Liver (tissue), 9 donors: ENCODE data around the gene SCUBE3. TPM values are rescaled to one million over a fixed set of nuclear protein-coding genes. Genes with fewer than 3 reads are reported as not detected.

ENCODE experiments used
- DNase-seq: peaks from one replicate; pipeline ENCODE4 v3.0.0-alpha.2; 2017; ENCODE audit warnings: low spot score
- H3K27ac ChIP-seq, 2 donors: one replicate each; pipeline ENCODE4 v1.7.0; 2013; ENCODE audit warnings: inconsistent platforms in 2 of 2, low read length in 2 of 2, control low read depth in 1 of 2, low read depth in 1 of 2, mild to moderate bottlenecking in 1 of 2
- H3K27me3 ChIP-seq, 4 donors: one replicate each; pipeline versions ENCODE4 v1.6.1 to v1.7.0; 2013; ENCODE audit warnings: low read length in 3 of 4, inconsistent platforms in 1 of 4, mild to moderate bottlenecking in 1 of 4, moderate library complexity in 1 of 4; ENCODE audit not compliant: control insufficient read depth in 4 of 4, insufficient read depth in 4 of 4
- H3K36me3 ChIP-seq, 4 donors: one replicate each; pipeline versions ENCODE4 v1.6.1 to v1.7.0; 2013; ENCODE audit warnings: low read length in 3 of 4, mild to moderate bottlenecking in 3 of 4, low read depth in 1 of 4, moderate library complexity in 1 of 4; ENCODE audit not compliant: control insufficient read depth in 4 of 4, insufficient read depth in 3 of 4
- H3K4me1 ChIP-seq, 4 donors: one replicate each; pipeline versions ENCODE4 v1.6.1 to v1.7.0; 2013; ENCODE audit warnings: low read length in 3 of 4, mild to moderate bottlenecking in 3 of 4, moderate library complexity in 1 of 4; ENCODE audit not compliant: control insufficient read depth in 4 of 4, insufficient read depth in 4 of 4
- H3K4me3 ChIP-seq, 3 donors: one replicate each; pipeline versions ENCODE4 v1.6.1 to v1.7.0; 2013; ENCODE audit warnings: low read length in 3 of 3, control low read depth in 1 of 3, low read depth in 1 of 3, mild to moderate bottlenecking in 1 of 3
- H3K9ac ChIP-seq, 2 donors: one replicate each; pipeline ENCODE4 v1.7.0; 2013; ENCODE audit warnings: low read length in 2 of 2, mild to moderate bottlenecking in 2 of 2, moderate library complexity in 2 of 2, control low read depth in 1 of 2, low read depth in 1 of 2
- H3K9me3 ChIP-seq, 4 donors: one replicate each; pipeline versions ENCODE4 v1.6.1 to v1.7.0; 2013; ENCODE audit warnings: low read length in 3 of 4; ENCODE audit not compliant: control insufficient read depth in 4 of 4
- EGR1 ChIP-seq, 2 donors: IDR thresholded peaks; 2 replicates each; pipeline ENCODE4 v1.6.1; 2016 to 2018; ENCODE audit warnings: antibody characterized with exemption in 2 of 2, low read depth in 2 of 2
- FOXA1 ChIP-seq: IDR thresholded peaks from 2 replicates; pipeline ENCODE4 v1.6.1; 2016; ENCODE audit warnings: antibody characterized with exemption
- FOXA2 ChIP-seq: IDR thresholded peaks from 2 replicates; pipeline ENCODE4 v1.6.1; 2016; ENCODE audit warnings: antibody characterized with exemption
- GABPA ChIP-seq, 2 donors: IDR thresholded peaks in 1 of 2; conservative IDR thresholded peaks in 1 of 2; 2 replicates each; pipeline ENCODE4 v1.6.1; 2016; ENCODE audit warnings: antibody characterized with exemption in 2 of 2, mild to moderate bottlenecking in 1 of 2, moderate library complexity in 1 of 2
- HNF4A ChIP-seq, 2 donors: conservative IDR thresholded peaks; 2 replicates each; pipeline ENCODE4 v1.6.1; 2016; ENCODE audit warnings: antibody characterized with exemption in 2 of 2, mild to moderate bottlenecking in 2 of 2
- HNF4G ChIP-seq: IDR thresholded peaks from 2 replicates; pipeline ENCODE4 v1.6.1; 2016; ENCODE audit warnings: antibody characterized with exemption
- JUND ChIP-seq, 2 donors: IDR thresholded peaks; 2 replicates each; pipeline ENCODE4 v1.6.1; 2016; ENCODE audit warnings: antibody characterized with exemption in 2 of 2
- NR2F2 ChIP-seq: IDR thresholded peaks from 2 replicates; pipeline ENCODE4 v1.6.1; 2016; ENCODE audit warnings: antibody characterized with exemption
- RAD21 ChIP-seq, 2 donors: IDR thresholded peaks; 2 replicates each; pipeline ENCODE4 v1.6.1; 2016; ENCODE audit warnings: antibody characterized with exemption in 2 of 2, mild to moderate bottlenecking in 2 of 2
- RXRA ChIP-seq, 2 donors: IDR thresholded peaks; 2 replicates each; pipeline ENCODE4 v1.6.1; 2017 to 2018; ENCODE audit warnings: antibody characterized with exemption in 2 of 2, mild to moderate bottlenecking in 1 of 2
- SP1 ChIP-seq: IDR thresholded peaks from 2 replicates; pipeline ENCODE4 v1.6.1; 2018; ENCODE audit warnings: antibody characterized with exemption, mild to moderate bottlenecking
- TAF1 ChIP-seq: conservative IDR thresholded peaks from 2 replicates; pipeline ENCODE4 v1.6.1; 2016; ENCODE audit warnings: antibody characterized with exemption, mild to moderate bottlenecking
- YY1 ChIP-seq: IDR thresholded peaks from 2 replicates; pipeline ENCODE4 v1.6.1; 2016; ENCODE audit warnings: antibody characterized with exemption, mild to moderate bottlenecking
- WGBS: extraction: QIAGEN DNeasy Blood & Tissue Kit; methylation state at CpG from one replicate; pipeline ENCODE4 v1.1.7; 2013; 5-methylcytosine and 5-hydroxymethylcytosine counted together
- polyA plus RNA-seq, 2 donors: library from polyadenylated mRNA; stranded (reverse) in 1 of 2; unstranded in 1 of 2; fragments of 200-250 nt in 1 of 2; fragments of >200 nt in 1 of 2; fragmentation: Nextera tagmentation in 1 of 2; extraction: Ambion mirVana in 1 of 2; gene quantifications; one replicate each; pipeline versions ENCODE4 v1.2.1 to v1.2.3, GENCODE V29; 2013 to 2015
- total RNA-seq, 2 donors: library from RNA; depleted of rRNA; stranded (reverse); fragments of >200 nt; gene quantifications; one replicate each; pipeline ENCODE4 v1.2.3, GENCODE V29; 2014
- TF ChIP-seq, protein P1 (sequence below): IDR thresholded peaks from 2 replicates; pipeline ENCODE4 v1.6.1; 2016; ENCODE audit warnings: antibody characterized with exemption
- TF ChIP-seq, protein P2 (sequence below): IDR thresholded peaks from 2 replicates; pipeline ENCODE4 v1.6.1; 2016; ENCODE audit warnings: antibody characterized with exemption
- TF ChIP-seq, protein P3 (sequence below): IDR thresholded peaks from 2 replicates; pipeline ENCODE4 v1.6.1; 2016; ENCODE audit warnings: antibody characterized with exemption, mild to moderate bottlenecking
- TF ChIP-seq, protein P4 (sequence below): IDR thresholded peaks from 2 replicates; pipeline ENCODE4 v1.6.1; 2016; ENCODE audit warnings: antibody characterized with exemption
- TF ChIP-seq, protein P5 (sequence below): fragments of 150-350 bp; IDR thresholded peaks from 2 replicates; pipeline ENCODE4 v1.5.1; 2017; ENCODE audit warnings: improper control_type of control experiment, low read depth, low read length; ENCODE audit not compliant: missing input control
- donor health status: healthy.
- donor health status: healthy.
- donor health status: healthy.
- donor health status: healthy.
- donor health status: healthy.

SCUBE3 gene
- total and polyA plus RNA-seq, 4 donors = 0.03 to 0.09 (median 0.07) TPM

DNA sequence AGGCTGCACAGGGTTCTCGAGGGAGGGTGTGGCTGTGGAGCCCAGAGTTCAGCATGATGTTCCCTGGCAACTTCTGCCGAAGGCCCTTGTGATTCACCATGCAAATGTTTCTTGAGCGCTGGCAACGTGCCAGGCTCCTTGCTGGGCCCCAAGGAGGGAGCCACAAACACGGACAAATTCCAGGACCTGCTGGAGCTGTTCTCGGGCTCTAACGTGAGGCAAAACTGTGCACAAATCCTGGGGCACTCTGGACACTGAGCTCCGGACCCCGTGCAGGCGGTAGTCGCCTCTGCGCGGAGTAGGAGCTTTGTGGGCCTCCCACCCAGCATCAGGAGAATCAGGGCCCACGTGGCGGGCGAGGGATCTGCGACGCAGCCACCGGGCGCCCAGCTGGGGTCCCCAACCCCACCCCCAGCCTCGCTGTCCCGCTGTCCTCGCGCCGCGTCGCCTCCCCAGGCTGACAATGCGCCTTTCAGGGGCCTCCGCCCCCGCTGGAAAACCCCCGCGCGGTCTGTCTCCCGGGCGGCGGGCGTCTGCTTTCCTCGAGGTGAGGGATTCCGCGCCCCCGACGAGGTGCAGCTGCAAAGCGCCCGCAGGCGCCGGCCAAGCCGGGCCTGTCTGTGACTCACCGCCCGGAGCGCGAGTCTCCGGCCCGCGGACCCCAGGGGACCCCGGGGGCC lies 31.7 kb upstream of the SCUBE3 start:
- whole genome bisulfite sequencing = 53% methylated on average over 55 of the region's 55 CpGs
- no peak overlapping the region for H3K9ac ChIP-seq
- no peaks in the 10 kb centered on the region for H3K36me3 ChIP-seq
- TF ChIP-seq JUND (IDR thresholded peaks at IDR 0.05) (no peak), FOXA2 (no peak), TAF1 (no peak), HNF4A (conservative IDR thresholded peaks at IDR 0.05) (no peak), HNF4G (no peak), RXRA (IDR thresholded peaks at IDR 0.05) (no peak), YY1 (no peak), SP1 (no peak), FOXA1 (no peak), NR2F2 (no peak), GABPA (IDR thresholded peaks at IDR 0.05 in 1 of 2, conservative IDR thresholded peaks at IDR 0.05 in 1 of 2) (no peak), RAD21 (IDR thresholded peaks at IDR 0.05) (no peak), EGR1 (IDR thresholded peaks at IDR 0.05; ENCODE audit: low read depth in 2 of 2) (no peak)
- TF ChIP-seq, protein P1, sequence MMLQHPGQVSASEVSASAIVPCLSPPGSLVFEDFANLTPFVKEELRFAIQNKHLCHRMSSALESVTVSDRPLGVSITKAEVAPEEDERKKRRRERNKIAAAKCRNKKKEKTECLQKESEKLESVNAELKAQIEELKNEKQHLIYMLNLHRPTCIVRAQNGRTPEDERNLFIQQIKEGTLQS = no peak
- TF ChIP-seq, protein P2, sequence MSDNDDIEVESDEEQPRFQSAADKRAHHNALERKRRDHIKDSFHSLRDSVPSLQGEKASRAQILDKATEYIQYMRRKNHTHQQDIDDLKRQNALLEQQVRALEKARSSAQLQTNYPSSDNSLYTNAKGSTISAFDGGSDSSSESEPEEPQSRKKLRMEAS = no peak
- TF ChIP-seq, protein P3, sequence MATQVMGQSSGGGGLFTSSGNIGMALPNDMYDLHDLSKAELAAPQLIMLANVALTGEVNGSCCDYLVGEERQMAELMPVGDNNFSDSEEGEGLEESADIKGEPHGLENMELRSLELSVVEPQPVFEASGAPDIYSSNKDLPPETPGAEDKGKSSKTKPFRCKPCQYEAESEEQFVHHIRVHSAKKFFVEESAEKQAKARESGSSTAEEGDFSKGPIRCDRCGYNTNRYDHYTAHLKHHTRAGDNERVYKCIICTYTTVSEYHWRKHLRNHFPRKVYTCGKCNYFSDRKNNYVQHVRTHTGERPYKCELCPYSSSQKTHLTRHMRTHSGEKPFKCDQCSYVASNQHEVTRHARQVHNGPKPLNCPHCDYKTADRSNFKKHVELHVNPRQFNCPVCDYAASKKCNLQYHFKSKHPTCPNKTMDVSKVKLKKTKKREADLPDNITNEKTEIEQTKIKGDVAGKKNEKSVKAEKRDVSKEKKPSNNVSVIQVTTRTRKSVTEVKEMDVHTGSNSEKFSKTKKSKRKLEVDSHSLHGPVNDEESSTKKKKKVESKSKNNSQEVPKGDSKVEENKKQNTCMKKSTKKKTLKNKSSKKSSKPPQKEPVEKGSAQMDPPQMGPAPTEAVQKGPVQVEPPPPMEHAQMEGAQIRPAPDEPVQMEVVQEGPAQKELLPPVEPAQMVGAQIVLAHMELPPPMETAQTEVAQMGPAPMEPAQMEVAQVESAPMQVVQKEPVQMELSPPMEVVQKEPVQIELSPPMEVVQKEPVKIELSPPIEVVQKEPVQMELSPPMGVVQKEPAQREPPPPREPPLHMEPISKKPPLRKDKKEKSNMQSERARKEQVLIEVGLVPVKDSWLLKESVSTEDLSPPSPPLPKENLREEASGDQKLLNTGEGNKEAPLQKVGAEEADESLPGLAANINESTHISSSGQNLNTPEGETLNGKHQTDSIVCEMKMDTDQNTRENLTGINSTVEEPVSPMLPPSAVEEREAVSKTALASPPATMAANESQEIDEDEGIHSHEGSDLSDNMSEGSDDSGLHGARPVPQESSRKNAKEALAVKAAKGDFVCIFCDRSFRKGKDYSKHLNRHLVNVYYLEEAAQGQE = no peak
- TF ChIP-seq, protein P4, sequence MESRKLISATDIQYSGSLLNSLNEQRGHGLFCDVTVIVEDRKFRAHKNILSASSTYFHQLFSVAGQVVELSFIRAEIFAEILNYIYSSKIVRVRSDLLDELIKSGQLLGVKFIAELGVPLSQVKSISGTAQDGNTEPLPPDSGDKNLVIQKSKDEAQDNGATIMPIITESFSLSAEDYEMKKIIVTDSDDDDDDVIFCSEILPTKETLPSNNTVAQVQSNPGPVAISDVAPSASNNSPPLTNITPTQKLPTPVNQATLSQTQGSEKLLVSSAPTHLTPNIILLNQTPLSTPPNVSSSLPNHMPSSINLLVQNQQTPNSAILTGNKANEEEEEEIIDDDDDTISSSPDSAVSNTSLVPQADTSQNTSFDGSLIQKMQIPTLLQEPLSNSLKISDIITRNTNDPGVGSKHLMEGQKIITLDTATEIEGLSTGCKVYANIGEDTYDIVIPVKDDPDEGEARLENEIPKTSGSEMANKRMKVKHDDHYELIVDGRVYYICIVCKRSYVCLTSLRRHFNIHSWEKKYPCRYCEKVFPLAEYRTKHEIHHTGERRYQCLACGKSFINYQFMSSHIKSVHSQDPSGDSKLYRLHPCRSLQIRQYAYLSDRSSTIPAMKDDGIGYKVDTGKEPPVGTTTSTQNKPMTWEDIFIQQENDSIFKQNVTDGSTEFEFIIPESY = no peak
- TF ChIP-seq, protein P5, sequence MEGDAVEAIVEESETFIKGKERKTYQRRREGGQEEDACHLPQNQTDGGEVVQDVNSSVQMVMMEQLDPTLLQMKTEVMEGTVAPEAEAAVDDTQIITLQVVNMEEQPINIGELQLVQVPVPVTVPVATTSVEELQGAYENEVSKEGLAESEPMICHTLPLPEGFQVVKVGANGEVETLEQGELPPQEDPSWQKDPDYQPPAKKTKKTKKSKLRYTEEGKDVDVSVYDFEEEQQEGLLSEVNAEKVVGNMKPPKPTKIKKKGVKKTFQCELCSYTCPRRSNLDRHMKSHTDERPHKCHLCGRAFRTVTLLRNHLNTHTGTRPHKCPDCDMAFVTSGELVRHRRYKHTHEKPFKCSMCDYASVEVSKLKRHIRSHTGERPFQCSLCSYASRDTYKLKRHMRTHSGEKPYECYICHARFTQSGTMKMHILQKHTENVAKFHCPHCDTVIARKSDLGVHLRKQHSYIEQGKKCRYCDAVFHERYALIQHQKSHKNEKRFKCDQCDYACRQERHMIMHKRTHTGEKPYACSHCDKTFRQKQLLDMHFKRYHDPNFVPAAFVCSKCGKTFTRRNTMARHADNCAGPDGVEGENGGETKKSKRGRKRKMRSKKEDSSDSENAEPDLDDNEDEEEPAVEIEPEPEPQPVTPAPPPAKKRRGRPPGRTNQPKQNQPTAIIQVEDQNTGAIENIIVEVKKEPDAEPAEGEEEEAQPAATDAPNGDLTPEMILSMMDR = no peak
- H3K4me1 ChIP-seq = peaks cover 0 to 4% (median 0%) of the 10 kb centered on the region in 4 donors
- no peaks in the 10 kb centered on the region for H3K9me3 ChIP-seq
- no peaks in the 10 kb centered on the region for H3K27me3 ChIP-seq
- no peak overlapping the region for H3K27ac ChIP-seq
- H3K4me3 ChIP-seq = no peak overlapping the region
- DNase-seq = no peak
